ENCODE results near the gene ZNF777. TPM values are rescaled to one million over a fixed set of nuclear protein-coding genes. Genes with fewer than 3 reads are reported as not detected.

The ZNF777 gene
- total and polyA plus RNA-seq, 9 of the 15 experiments (the other 6 are each of a cell fraction or from before 2014, with no cell fraction given): 0.11 to 32.6 (median 9.0) TPM

DNA sequence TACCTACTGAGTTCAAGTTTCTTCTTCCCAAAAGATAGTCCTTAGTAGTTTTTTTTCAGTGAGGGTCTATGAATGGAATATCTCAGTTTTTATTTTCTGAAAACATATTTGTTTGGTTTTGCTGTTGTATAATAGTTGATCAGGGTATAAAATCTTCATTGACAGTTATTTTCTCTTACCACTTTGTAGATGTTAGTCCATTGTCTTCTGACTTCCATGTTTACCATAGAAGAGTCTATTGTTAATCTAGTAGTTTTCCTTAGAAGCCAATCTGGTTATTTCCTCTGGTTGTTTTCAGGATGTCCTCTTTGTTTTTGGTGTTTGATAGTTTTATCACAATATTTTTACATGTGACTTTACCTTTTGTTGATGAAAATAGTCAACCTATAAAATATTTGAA lies 5.5 kb upstream of the ZNF777 start (continued):
- TF ChIP-seq DNMT1 (IDR thresholded peaks at IDR 0.05) (no peak), CBX3 (IDR thresholded peaks at IDR 0.05; ENCODE audit: borderline replicate concordance in 1 of 2, low read length in 2 of 2) (peak in 1 of 2 experiments; percentile 100; a peak in 2 of 3 replicates), MYBL2 (IDR thresholded peaks at IDR 0.05; ENCODE audit: low read depth) (no peak), MYBL2 (CRISPR knock-in tag; IDR thresholded peaks at IDR 0.05; ENCODE audit: borderline replicate concordance) (no peak), TRIM28 (IDR thresholded peaks at IDR 0.05) (peak; percentile 94), TRIM24 (IDR thresholded peaks at IDR 0.05) (peak; percentile 72 to 85), CREB1 (IDR thresholded peaks at IDR 0.05) (no peak), CREB1 (CRISPR knock-in tag; IDR thresholded peaks at IDR 0.05) (no peak), ZNF830 (CRISPR knock-in tag; IDR thresholded peaks at IDR 0.05) (no peak), FIP1L1 (IDR thresholded peaks at IDR 0.05; ENCODE audit: low read depth, low read length, poor library complexity, severe bottlenecking) (no peak), HMGN3 (IDR thresholded peaks at IDR 0.05; ENCODE audit: borderline replicate concordance, extremely low read depth, insufficient read length, low read depth, low read length) (no peak), ZSCAN29 (IDR thresholded peaks at IDR 0.05) (no peak), SMARCC2 (IDR thresholded peaks at IDR 0.05; ENCODE audit: low read depth) (no peak), CBX5 (IDR thresholded peaks at IDR 0.05; ENCODE audit: borderline replicate concordance, low read depth) (0 out of 2 replicates have a peak, but pooled peaks have one; percentile 60), SRSF3 (IDR thresholded peaks at IDR 0.05; ENCODE audit: insufficient read depth, low read length) (no peak), PPARD (CRISPR knock-in tag; IDR thresholded peaks at IDR 0.05) (no peak), FOXK1 (CRISPR knock-in tag; IDR thresholded peaks at IDR 0.05; ENCODE audit: borderline replicate concordance) (no peak), POLR2H (tag; IDR thresholded peaks at IDR 0.05; ENCODE audit: low read depth) (no peak), PURB (CRISPR knock-in tag; IDR thresholded peaks at IDR 0.05; ENCODE audit: low read depth) (no peak), IFI16 (CRISPR knock-in tag; IDR thresholded peaks at IDR 0.05) (no peak), ZKSCAN8 (CRISPR knock-in tag; IDR thresholded peaks at IDR 0.05) (no peak), CBFA2T2 (conservative IDR thresholded peaks at IDR 0.05) (no peak), ZC3H8 (IDR thresholded peaks at IDR 0.05) (no peak)
- TF ChIP-seq, protein P1, sequence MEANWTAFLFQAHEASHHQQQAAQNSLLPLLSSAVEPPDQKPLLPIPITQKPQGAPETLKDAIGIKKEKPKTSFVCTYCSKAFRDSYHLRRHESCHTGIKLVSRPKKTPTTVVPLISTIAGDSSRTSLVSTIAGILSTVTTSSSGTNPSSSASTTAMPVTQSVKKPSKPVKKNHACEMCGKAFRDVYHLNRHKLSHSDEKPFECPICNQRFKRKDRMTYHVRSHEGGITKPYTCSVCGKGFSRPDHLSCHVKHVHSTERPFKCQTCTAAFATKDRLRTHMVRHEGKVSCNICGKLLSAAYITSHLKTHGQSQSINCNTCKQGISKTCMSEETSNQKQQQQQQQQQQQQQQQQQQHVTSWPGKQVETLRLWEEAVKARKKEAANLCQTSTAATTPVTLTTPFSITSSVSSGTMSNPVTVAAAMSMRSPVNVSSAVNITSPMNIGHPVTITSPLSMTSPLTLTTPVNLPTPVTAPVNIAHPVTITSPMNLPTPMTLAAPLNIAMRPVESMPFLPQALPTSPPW (CRISPR knock-in tag; IDR thresholded peaks at IDR 0.05): no peak
- TF ChIP-seq, protein P2, sequence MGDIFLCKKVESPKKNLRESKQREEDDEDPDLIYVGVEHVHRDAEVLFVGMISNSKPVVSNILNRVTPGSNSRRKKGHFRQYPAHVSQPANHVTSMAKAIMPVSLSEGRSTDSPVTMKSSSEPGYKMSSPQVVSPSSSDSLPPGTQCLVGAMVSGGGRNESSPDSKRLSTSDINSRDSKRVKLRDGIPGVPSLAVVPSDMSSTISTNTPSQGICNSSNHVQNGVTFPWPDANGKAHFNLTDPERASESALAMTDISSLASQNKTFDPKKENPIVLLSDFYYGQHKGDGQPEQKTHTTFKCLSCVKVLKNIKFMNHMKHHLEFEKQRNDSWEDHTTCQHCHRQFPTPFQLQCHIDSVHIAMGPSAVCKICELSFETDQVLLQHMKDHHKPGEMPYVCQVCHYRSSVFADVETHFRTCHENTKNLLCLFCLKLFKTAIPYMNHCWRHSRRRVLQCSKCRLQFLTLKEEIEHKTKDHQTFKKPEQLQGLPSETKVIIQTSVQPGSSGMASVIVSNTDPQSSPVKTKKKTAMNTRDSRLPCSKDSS (IDR thresholded peaks at IDR 0.05; ENCODE audit: low read depth, partially characterized antibody): peak; percentile 98
- TF ChIP-seq, protein P3, sequence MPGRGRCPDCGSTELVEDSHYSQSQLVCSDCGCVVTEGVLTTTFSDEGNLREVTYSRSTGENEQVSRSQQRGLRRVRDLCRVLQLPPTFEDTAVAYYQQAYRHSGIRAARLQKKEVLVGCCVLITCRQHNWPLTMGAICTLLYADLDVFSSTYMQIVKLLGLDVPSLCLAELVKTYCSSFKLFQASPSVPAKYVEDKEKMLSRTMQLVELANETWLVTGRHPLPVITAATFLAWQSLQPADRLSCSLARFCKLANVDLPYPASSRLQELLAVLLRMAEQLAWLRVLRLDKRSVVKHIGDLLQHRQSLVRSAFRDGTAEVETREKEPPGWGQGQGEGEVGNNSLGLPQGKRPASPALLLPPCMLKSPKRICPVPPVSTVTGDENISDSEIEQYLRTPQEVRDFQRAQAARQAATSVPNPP (IDR thresholded peaks at IDR 0.05; ENCODE audit: borderline replicate concordance, insufficient read depth, insufficient read length): no peak

Measured in K562 (cell line).